ENCODE measurements around the gene CLEC18A. TPM values are rescaled to one million over a fixed set of nuclear protein-coding genes. Genes with fewer than 3 reads are reported as not detected.
"Not testable (repeated sequence)": the region's sequence is repeated elsewhere in the genome, so short reads cannot be mapped to it uniquely, and the experiment has no call there.

Gene CLEC18A
- 0.26 and 0.51 TPM in 2 replicates for total RNA-seq

- H3K27ac Mint-ChIP-seq; DNase-seq; H3K9me3 Mint-ChIP-seq; intact Hi-C loops (cut with micrococcal nuclease); H3K4me3 Mint-ChIP-seq; H3K27me3 Mint-ChIP-seq; H3K4me1 Mint-ChIP-seq; H3K36me3 Mint-ChIP-seq (ENCODE audit: low read depth): not testable (repeated sequence)
Measured at GRCh38 chr16:69951017-69951671, at the start of gene CLEC18A. Gene CLEC18A (plus strand): TSS chr16:69951334. CDS start chr16:69951367, 33 bp downstream.

- no peak overlapping the region for H3K27ac Mint-ChIP-seq
- intact Hi-C loops (cut with micrococcal nuclease), result no loop called here
- H3K4me3 Mint-ChIP-seq, result no peak overlapping the region
- no peaks in the 10 kb centered on the region for H3K4me1 Mint-ChIP-seq
- DNase-seq, result no peak
- peaks cover 14% of the 10 kb centered on the region for H3K36me3 Mint-ChIP-seq (ENCODE audit: low read depth)
- H3K27me3 Mint-ChIP-seq, result no peaks in the 10 kb centered on the region
- no peaks in the 10 kb centered on the region for H3K9me3 Mint-ChIP-seq
Measured at GRCh38 chr16:69903865-69904415, 47.2 kb upstream of the CLEC18A start.

- peaks cover 19% of the 10 kb centered on the region for H3K36me3 Mint-ChIP-seq (ENCODE audit: low read depth)
- DNase-seq, result no peak
- H3K4me1 Mint-ChIP-seq, result no peaks in the 10 kb centered on the region
- intact Hi-C loops (cut with micrococcal nuclease), result no loop called here
- no peaks in the 10 kb centered on the region for H3K27me3 Mint-ChIP-seq
- no peak overlapping the region for H3K4me3 Mint-ChIP-seq
- no peak overlapping the region for H3K27ac Mint-ChIP-seq
- H3K9me3 Mint-ChIP-seq, result no peaks in the 10 kb centered on the region
Measured at GRCh38 chr16:69904495-69905170, 46.5 kb upstream of the CLEC18A start.

GRCh38 chr16:69905171-69905555 is 46.0 kb upstream of the CLEC18A start:
- H3K36me3 Mint-ChIP-seq (ENCODE audit: low read depth), result peaks cover 21% of the 10 kb centered on the region
- no peak overlapping the region for H3K27ac Mint-ChIP-seq
- H3K4me3 Mint-ChIP-seq, result no peak overlapping the region
- H3K27me3 Mint-ChIP-seq, result no peaks in the 10 kb centered on the region
- no peaks in the 10 kb centered on the region for H3K9me3 Mint-ChIP-seq
- DNase-seq, result no peak
- no peaks in the 10 kb centered on the region for H3K4me1 Mint-ChIP-seq
- intact Hi-C loops (cut with micrococcal nuclease), result no loop called here

- no peak overlapping the region for H3K27ac Mint-ChIP-seq
- H3K9me3 Mint-ChIP-seq, result no peaks in the 10 kb centered on the region
- H3K4me1 Mint-ChIP-seq, result no peaks in the 10 kb centered on the region
- H3K27me3 Mint-ChIP-seq, result no peaks in the 10 kb centered on the region
- H3K36me3 Mint-ChIP-seq (ENCODE audit: low read depth), result peaks cover 24% of the 10 kb centered on the region
- intact Hi-C loops (cut with micrococcal nuclease), result no loop called here
- no peak overlapping the region for H3K4me3 Mint-ChIP-seq
- DNase-seq, result no peak
Measured at GRCh38 chr16:69906838-69907401, 44.2 kb upstream of the CLEC18A start.

GRCh38 chr16:69909043-69909442 is 42.1 kb upstream of the CLEC18A start:
- Mint-ChIP-seq H3K27ac (no peak overlapping the region), H3K4me1 (no peaks in the 10 kb centered on the region), H3K36me3 (ENCODE audit: low read depth) (peaks cover 20% of the 10 kb centered on the region), H3K27me3 (no peaks in the 10 kb centered on the region), H3K9me3 (no peaks in the 10 kb centered on the region), H3K4me3 (no peak overlapping the region)
- DNase-seq, result no peak
- intact Hi-C loops (cut with micrococcal nuclease), result no loop called here

- Mint-ChIP-seq H3K27me3 (no peaks in the 10 kb centered on the region), H3K36me3 (ENCODE audit: low read depth) (peaks cover 19% of the 10 kb centered on the region), H3K27ac (no peak overlapping the region), H3K4me1 (no peaks in the 10 kb centered on the region), H3K4me3 (no peak overlapping the region), H3K9me3 (no peaks in the 10 kb centered on the region)
- intact Hi-C loops (cut with micrococcal nuclease), result no loop called here
- DNase-seq, result no peak
Measured at GRCh38 chr16:69909760-69910159, 41.4 kb upstream of the CLEC18A start.

GRCh38 chr16:69910964-69911363 is 40.2 kb upstream of the CLEC18A start:
- Mint-ChIP-seq H3K9me3 (no peaks in the 10 kb centered on the region), H3K36me3 (ENCODE audit: low read depth) (peaks cover 17% of the 10 kb centered on the region), H3K27ac (no peak overlapping the region), H3K27me3 (no peaks in the 10 kb centered on the region), H3K4me1 (no peaks in the 10 kb centered on the region), H3K4me3 (no peak overlapping the region)
- DNase-seq, result no peak
- intact Hi-C loops (cut with micrococcal nuclease), result no loop called here

GRCh38 chr16:69916462-69916861 is 34.7 kb upstream of the CLEC18A start:
- DNase-seq, result no peak
- no peak overlapping the region for H3K4me3 Mint-ChIP-seq
- intact Hi-C loops (cut with micrococcal nuclease), result no loop called here
- H3K36me3 Mint-ChIP-seq (ENCODE audit: low read depth), result peaks cover 15% of the 10 kb centered on the region
- no peaks in the 10 kb centered on the region for H3K27me3 Mint-ChIP-seq
- no peaks in the 10 kb centered on the region for H3K4me1 Mint-ChIP-seq
- no peak overlapping the region for H3K27ac Mint-ChIP-seq
- H3K9me3 Mint-ChIP-seq, result no peaks in the 10 kb centered on the region

GRCh38 chr16:69917311-69917710 is 33.8 kb upstream of the CLEC18A start:
- DNase-seq, result no peak
- H3K27me3 Mint-ChIP-seq, result no peaks in the 10 kb centered on the region
- H3K4me1 Mint-ChIP-seq, result no peaks in the 10 kb centered on the region
- H3K9me3 Mint-ChIP-seq, result no peaks in the 10 kb centered on the region
- peaks cover 15% of the 10 kb centered on the region for H3K36me3 Mint-ChIP-seq (ENCODE audit: low read depth)
- no peak overlapping the region for H3K27ac Mint-ChIP-seq
- no peak overlapping the region for H3K4me3 Mint-ChIP-seq
- intact Hi-C loops (cut with micrococcal nuclease), result no loop called here

GRCh38 chr16:69917739-69918138 is 33.4 kb upstream of the CLEC18A start:
- no peaks in the 10 kb centered on the region for H3K27me3 Mint-ChIP-seq
- no peak overlapping the region for H3K4me3 Mint-ChIP-seq
- intact Hi-C loops (cut with micrococcal nuclease), result no loop called here
- peaks cover 14% of the 10 kb centered on the region for H3K36me3 Mint-ChIP-seq (ENCODE audit: low read depth)
- DNase-seq, result no peak
- no peak overlapping the region for H3K27ac Mint-ChIP-seq
- no peaks in the 10 kb centered on the region for H3K9me3 Mint-ChIP-seq
- no peaks in the 10 kb centered on the region for H3K4me1 Mint-ChIP-seq

- intact Hi-C loops (cut with micrococcal nuclease), result no loop called here
- Mint-ChIP-seq H3K27me3 (no peaks in the 10 kb centered on the region), H3K4me1 (no peaks in the 10 kb centered on the region), H3K9me3 (no peaks in the 10 kb centered on the region), H3K36me3 (ENCODE audit: low read depth) (peaks cover 14% of the 10 kb centered on the region), H3K4me3 (no peak overlapping the region), H3K27ac (no peak overlapping the region)
- DNase-seq, result no peak
Measured at GRCh38 chr16:69918241-69918640, 32.9 kb upstream of the CLEC18A start.

GRCh38 chr16:69921127-69921526 is 30.0 kb upstream of the CLEC18A start:
- H3K9me3 Mint-ChIP-seq, result no peaks in the 10 kb centered on the region
- intact Hi-C loops (cut with micrococcal nuclease), result no loop called here
- no peak for DNase-seq
- H3K4me1 Mint-ChIP-seq, result no peaks in the 10 kb centered on the region
- no peak overlapping the region for H3K27ac Mint-ChIP-seq
- H3K36me3 Mint-ChIP-seq (ENCODE audit: low read depth), result peaks cover 14% of the 10 kb centered on the region
- H3K27me3 Mint-ChIP-seq, result no peaks in the 10 kb centered on the region
- H3K4me3 Mint-ChIP-seq, result no peak overlapping the region

GRCh38 chr16:69922200-69922599 is 28.9 kb upstream of the CLEC18A start:
- intact Hi-C loops (cut with micrococcal nuclease), result no loop called here
- Mint-ChIP-seq H3K27ac (no peak overlapping the region), H3K36me3 (ENCODE audit: low read depth) (peaks cover 12% of the 10 kb centered on the region), H3K9me3 (no peaks in the 10 kb centered on the region), H3K27me3 (no peaks in the 10 kb centered on the region), H3K4me3 (no peak overlapping the region), H3K4me1 (no peaks in the 10 kb centered on the region)
- DNase-seq, result no peak
